ENCODE measurements around the gene KHSRP. TPM values are rescaled to one million over a fixed set of nuclear protein-coding genes. Genes with fewer than 3 reads are reported as not detected.

Gene KHSRP
- total RNA-seq, 2 donors from 2014 or later = 146 to 277 TPM

DNA sequence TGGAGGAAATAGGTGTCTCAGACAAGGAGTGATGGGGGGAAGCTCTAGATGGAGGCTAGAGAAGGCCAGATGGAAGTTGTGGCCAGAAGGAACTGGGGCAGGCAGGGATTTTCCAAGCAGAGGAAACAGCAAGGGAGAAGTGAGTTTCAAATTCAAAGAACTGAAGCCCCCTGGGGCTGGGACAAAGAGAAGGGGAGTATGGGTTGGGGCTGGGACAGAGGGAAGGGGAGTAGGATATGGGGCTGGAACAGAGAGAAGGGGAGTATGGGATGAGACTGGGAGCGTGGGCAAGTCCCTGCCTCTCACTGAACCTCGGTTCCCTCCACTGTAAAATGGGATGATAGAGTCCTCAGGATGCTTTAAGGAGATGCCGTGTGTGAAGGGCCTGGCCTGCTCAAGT lies 29.8 kb downstream of the KHSRP start:
- no peaks in the 10 kb centered on the region for H3K27me3 ChIP-seq (replicated peaks; ENCODE audit: insufficient read depth)
- TF ChIP-seq, protein P1, sequence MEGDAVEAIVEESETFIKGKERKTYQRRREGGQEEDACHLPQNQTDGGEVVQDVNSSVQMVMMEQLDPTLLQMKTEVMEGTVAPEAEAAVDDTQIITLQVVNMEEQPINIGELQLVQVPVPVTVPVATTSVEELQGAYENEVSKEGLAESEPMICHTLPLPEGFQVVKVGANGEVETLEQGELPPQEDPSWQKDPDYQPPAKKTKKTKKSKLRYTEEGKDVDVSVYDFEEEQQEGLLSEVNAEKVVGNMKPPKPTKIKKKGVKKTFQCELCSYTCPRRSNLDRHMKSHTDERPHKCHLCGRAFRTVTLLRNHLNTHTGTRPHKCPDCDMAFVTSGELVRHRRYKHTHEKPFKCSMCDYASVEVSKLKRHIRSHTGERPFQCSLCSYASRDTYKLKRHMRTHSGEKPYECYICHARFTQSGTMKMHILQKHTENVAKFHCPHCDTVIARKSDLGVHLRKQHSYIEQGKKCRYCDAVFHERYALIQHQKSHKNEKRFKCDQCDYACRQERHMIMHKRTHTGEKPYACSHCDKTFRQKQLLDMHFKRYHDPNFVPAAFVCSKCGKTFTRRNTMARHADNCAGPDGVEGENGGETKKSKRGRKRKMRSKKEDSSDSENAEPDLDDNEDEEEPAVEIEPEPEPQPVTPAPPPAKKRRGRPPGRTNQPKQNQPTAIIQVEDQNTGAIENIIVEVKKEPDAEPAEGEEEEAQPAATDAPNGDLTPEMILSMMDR (IDR thresholded peaks at IDR 0.05) = no peak
- TF ChIP-seq POLR2AphosphoS5 (IDR thresholded peaks at IDR 0.05) = no peak
- TF ChIP-seq POLR2A (IDR thresholded peaks at IDR 0.05) = no peak
- no peaks in the 10 kb centered on the region for H3K36me3 ChIP-seq
- WGBS = 92% methylated on average over 3 of the region's 3 CpGs
- peaks cover 5% of the 10 kb centered on the region for H3K4me1 ChIP-seq (replicated peaks)
- intact Hi-C loops (cut with DNase I) = no loop called here
- H3K27ac ChIP-seq = no peak overlapping the region
- no peak for DNase-seq (ENCODE audit: low spot score)
- H3K4me3 ChIP-seq = no peak overlapping the region
- H3K9me3 ChIP-seq = no peaks in the 10 kb centered on the region

DNA sequence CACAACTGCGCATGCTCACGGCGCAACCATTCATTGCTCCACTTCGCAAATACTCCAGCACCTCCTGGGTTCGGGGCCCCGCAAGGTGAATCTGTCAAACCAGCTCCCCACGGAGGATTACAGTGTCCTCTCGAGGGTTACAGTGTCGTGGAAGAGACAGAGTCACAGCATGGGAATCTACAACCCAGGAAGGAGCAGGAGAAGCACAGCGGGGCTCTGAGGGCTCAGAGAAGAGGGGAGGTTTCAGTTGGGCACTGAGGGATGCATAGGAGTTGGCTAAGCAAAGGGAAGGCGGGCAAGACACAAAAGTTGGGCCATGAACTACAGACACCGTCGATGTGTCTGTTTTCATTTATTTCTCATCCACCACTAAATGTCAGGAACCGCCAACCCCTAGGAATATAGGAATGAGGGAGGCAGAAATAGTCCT lies 30.6 kb downstream of the KHSRP start:
- no peak for TF ChIP-seq POLR2AphosphoS5 (IDR thresholded peaks at IDR 0.05)
- TF ChIP-seq, protein P1 (IDR thresholded peaks at IDR 0.05) = no peak
- no peak for TF ChIP-seq POLR2A (IDR thresholded peaks at IDR 0.05)
- peak overlapping the region; percentile 94 to 95 for H3K27ac ChIP-seq
- DNase-seq (ENCODE audit: low spot score) = no peak
- no peaks in the 10 kb centered on the region for H3K36me3 ChIP-seq
- H3K4me3 ChIP-seq = peak overlapping the region; percentile 74 to 85
- no peaks in the 10 kb centered on the region for H3K27me3 ChIP-seq (replicated peaks; ENCODE audit: insufficient read depth)
- H3K9me3 ChIP-seq = no peaks in the 10 kb centered on the region
- H3K4me1 ChIP-seq (replicated peaks) = peaks cover 5% of the 10 kb centered on the region
- WGBS = 28% methylated on average over 13 of the region's 14 CpGs
- intact Hi-C loops (cut with DNase I) = loop anchor here (1.0 to 2.0 kb wide), 2 partner anchors 21 to 31 kb away; partner anchors contain the start of gene KHSRP

DNA sequence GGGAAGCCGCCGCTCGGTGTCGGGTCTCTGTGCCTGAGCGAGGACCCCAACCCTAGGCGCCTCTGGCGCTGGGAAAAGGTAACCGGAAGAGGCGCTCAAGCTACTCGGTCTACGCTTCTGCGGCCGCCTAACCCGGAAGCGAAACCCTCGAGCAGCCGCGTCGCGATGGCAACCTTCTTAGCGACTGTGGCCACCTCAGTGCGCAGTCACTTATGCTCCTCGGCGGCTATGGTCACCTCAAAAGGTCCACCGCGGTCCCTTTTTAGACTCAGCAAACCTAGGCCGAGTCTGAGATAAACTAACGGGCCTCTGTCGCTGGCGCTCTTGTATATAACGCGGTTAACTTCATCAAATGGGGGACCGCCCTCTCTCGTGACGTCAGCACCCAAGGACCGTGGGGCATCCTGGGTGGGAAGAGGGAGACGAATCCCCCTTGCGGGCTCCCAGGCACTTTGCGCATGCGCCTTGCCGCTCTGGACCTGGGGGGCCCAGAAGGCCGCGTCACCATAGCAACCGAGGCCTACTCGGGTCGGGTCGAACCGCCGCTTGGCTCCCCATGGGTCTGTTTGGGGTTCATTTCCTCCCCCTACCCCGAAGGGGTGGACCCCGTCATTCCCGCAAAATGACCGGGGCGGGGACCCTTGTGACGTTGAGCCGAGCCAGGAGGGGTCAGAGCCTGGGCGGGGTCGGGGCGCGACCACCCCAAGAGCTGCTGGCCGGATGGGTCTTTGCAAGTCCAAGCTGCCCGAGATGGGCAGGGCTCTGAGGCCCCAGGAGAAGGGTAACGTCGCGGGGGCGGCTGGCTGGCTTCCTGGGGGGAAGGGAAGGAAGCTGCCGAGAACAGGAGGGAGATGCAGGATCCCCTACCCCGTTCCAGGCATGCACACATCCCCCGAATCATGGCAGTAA lies 31.3 kb downstream of the KHSRP start, which contains the start of gene GTF2F1:
GTF2F1 (minus strand) TSS at position 91 of the 909 bp plus-strand sequence. CDS start 169 bp downstream, outside the sequence.
- under 1% methylated on average over 54 of the region's 69 CpGs for WGBS
- intact Hi-C loops (cut with DNase I) = loop anchor here (1.0 to 2.0 kb wide), 2 partner anchors 20 to 31 kb away; partner anchors contain the start of gene KHSRP
- TF ChIP-seq, protein P1 (IDR thresholded peaks at IDR 0.05) = peak in 1 of 4 experiments; percentile 17
- TF ChIP-seq POLR2A (IDR thresholded peaks at IDR 0.05) (peak; percentile 8), POLR2AphosphoS5 (IDR thresholded peaks at IDR 0.05) (peak; percentile 75)

DNA sequence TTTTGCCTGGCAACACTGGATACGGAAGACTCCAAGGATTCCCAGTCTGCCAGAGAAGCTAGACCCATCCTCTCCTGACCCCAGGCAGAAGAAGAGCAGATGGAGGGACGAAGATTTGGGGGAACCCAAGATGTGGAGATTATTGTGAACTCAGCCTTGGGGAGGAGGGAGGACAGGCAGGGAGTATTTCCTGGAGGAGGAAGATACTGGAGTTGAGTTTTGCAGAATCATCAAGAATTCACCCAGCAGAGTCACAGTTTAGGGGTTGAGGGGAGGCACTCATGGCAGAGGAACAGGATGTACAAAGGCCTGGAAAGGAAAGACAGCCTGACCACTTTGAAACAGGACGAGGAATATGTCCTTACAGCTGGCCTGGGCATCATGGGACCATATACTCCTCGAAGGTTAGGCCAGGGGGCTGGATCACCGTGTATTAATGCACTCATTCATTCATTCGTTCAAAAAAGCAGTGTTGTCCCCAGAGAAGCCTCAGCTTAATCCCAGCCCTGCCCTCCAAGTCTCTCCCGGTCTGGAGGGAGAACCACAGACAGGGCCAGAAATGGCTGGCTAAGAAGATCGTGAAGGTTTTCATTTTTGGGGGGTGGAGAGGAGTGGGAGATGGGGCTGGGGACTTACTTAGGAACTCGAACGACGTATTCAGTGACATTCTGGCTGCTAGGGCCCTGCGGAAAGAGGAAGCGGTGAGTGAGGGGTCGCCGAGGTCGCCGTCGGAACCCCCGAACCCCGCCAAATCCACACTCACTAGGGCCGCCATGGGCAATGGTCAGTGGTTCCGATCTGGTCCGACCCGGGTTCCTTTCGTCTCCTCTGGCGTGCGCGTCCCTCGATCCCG lies 32.2 kb downstream of the KHSRP start:
- peaks cover 5% of the 10 kb centered on the region for H3K4me1 ChIP-seq (replicated peaks)
- peak overlapping the region; percentile 94 to 95 for H3K27ac ChIP-seq
- TF ChIP-seq POLR2A (IDR thresholded peaks at IDR 0.05) (no peak), POLR2AphosphoS5 (IDR thresholded peaks at IDR 0.05) (no peak)
- TF ChIP-seq, protein P1 (IDR thresholded peaks at IDR 0.05) = no peak
- DNase-seq (ENCODE audit: low spot score) = no peak
- 15% methylated on average over 13 of the region's 30 CpGs for WGBS
- H3K4me3 ChIP-seq = peak overlapping the region; percentile 74 to 85
- H3K27me3 ChIP-seq (replicated peaks; ENCODE audit: insufficient read depth) = no peaks in the 10 kb centered on the region
- H3K36me3 ChIP-seq = peaks cover 0 to 3% of the 10 kb centered on the region in 2 donors
- H3K9me3 ChIP-seq = no peaks in the 10 kb centered on the region
- intact Hi-C loops (cut with DNase I) = loop anchor here (1.0 to 2.0 kb wide), 2 partner anchors 19 to 32 kb away; partner anchors contain the start of gene KHSRP

More for the DNA sequence above, 31.3 kb downstream of the KHSRP start, which contains the start of gene GTF2F1:
- Histone ChIP-seq H3K9me3 (no peaks in the 10 kb centered on the region), H3K27ac (peak within 1 kb of the TSS; percentile 94 to 95), H3K4me3 (peak within 1 kb of the TSS; percentile 74 to 85), H3K36me3 (no peaks in the 10 kb centered on the region), H3K27me3 (replicated peaks; ENCODE audit: insufficient read depth) (no peaks in the 10 kb centered on the region), H3K4me1 (replicated peaks) (peaks cover 5% of the 10 kb centered on the region)
- peak; percentile 83 for DNase-seq (ENCODE audit: low spot score)
